Dendritic cell treated with granulocyte-macrophage colony-stimulating factor and Interleukin-4, amounts not matched to agents 40 ng/mL and 50 ng/mL, for 4 days (primary cell): ENCODE measurements around the gene UBR2.

Source experiments
- H3K27ac Mint-ChIP-seq: one replicate; pipeline ENCODE4 v1.8.0; 2022; ENCODE audit warnings: mild to moderate bottlenecking, mixed read lengths
- H3K27me3 Mint-ChIP-seq: one replicate; pipeline ENCODE4 v1.8.0; 2022; ENCODE audit warnings: mild to moderate bottlenecking, mixed read lengths
- H3K36me3 Mint-ChIP-seq: one replicate; pipeline ENCODE4 v1.8.0; 2022; ENCODE audit warnings: low read depth, mixed read lengths
- H3K4me1 Mint-ChIP-seq: one replicate; pipeline ENCODE4 v1.8.0; 2022; ENCODE audit warnings: low read depth, mixed read lengths
- H3K4me3 Mint-ChIP-seq: one replicate; pipeline ENCODE4 v1.8.0; 2022; ENCODE audit warnings: mild to moderate bottlenecking, moderate library complexity, mixed read lengths
- H3K9me3 Mint-ChIP-seq: one replicate; pipeline ENCODE4 v1.8.0; 2022; ENCODE audit warnings: mixed read lengths
- intact Hi-C: fragments of 100-400 bp; cut with micrococcal nuclease; formaldehyde crosslinking; loops from one replicate; pipeline ENCODE4 v1.15.0; 2022

The UBR2 gene

DNA sequence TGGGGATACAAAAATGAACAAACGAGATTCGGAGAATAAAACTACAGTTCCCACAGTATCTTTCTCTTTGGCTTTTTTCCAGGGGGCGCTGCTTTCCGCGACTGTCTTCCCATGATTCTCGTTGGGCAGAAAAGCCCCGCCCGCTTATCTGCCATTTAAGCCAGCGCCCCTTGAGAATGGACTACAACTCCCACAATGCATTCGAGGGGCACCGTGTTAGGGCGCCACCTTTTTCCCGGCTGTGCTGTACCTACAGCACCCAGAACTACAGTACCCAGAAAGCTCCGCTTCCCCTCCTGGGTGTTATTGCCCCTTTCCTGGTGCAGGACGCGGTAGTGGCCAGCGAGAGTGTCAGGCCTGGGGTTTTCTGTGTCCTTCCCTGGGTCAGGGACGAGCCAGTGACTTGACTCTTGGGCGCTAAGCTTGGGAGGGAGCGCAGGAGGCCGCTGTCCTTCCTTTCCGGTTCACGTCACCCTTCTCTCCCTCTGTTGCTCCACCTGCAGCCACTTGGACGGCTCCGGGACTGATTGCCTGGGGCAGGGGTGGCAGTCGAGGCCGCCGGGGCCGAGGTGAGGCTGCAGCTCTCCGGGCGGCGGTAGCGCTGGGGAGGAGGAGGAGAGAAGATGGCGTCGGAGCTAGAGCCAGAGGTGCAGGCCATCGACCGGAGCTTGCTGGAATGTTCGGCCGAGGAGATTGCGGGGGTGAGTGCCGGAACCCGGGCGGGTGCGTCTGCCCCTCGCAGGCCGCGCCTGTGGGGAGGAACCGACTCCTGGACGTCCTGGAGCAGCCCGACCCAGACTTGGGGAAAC, at the start of gene UBR2:
Gene UBR2 (plus strand): TSS at position 333 of the 809 bp plus-strand sequence. CDS start 291 bp downstream, at position 624.
- peaks cover 34% of the 10 kb centered on the region for H3K36me3 Mint-ChIP-seq
- intact Hi-C loops = loop anchor here (2.0 to 5.0 kb wide), 2 partner anchors 347 to 777 kb away; partner anchors contain the start of genes MRPS10 and TOMM6
- no peaks in the 10 kb centered on the region for H3K9me3 Mint-ChIP-seq
- peak within 1 kb of the TSS; percentile 83 for H3K4me3 Mint-ChIP-seq
- H3K4me1 Mint-ChIP-seq = peaks cover 27% of the 10 kb centered on the region
- H3K27me3 Mint-ChIP-seq = no peaks in the 10 kb centered on the region
- H3K27ac Mint-ChIP-seq = peak within 1 kb of the TSS; percentile 96

- Mint-ChIP-seq H3K4me1 (peaks cover 37% of the 10 kb centered on the region), H3K4me3 (no peak overlapping the region), H3K27ac (peak overlapping the region; percentile 67), H3K36me3 (no peaks in the 10 kb centered on the region), H3K27me3 (no peaks in the 10 kb centered on the region), H3K9me3 (peaks cover 3% of the 10 kb centered on the region)
- intact Hi-C loops = no loop called here
Measured at GRCh38 chr6:42514745-42515144, 49.1 kb upstream of the UBR2 start.

DNA sequence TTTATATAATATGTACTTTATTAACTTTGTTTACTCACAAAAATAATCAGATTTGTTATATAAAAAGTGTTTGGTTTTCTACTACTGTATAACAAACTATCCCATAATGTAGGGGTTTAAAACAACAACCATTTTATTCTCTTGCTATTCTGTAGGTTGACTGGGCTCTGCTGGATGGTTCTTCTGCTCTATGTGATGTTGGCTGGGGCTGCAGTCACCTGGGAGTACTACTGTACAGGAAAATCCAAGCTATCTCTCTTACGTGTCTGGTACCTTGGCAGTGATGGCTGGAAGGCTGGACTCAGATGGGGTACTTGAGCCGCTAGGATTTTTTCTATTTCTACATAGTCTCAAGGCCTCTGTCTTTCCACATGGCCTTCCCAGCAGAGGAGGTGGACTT, 44.0 kb upstream of the UBR2 start:
- Mint-ChIP-seq H3K27ac (no peak overlapping the region), H3K9me3 (peaks cover 8% of the 10 kb centered on the region), H3K4me1 (peaks cover 27% of the 10 kb centered on the region), H3K4me3 (no peak overlapping the region), H3K36me3 (no peaks in the 10 kb centered on the region), H3K27me3 (no peaks in the 10 kb centered on the region)
- intact Hi-C loops = no loop called here

GRCh38 chr6:42520786-42521607, 42.8 kb upstream of the UBR2 start:
- H3K4me1 Mint-ChIP-seq = peaks cover 20% of the 10 kb centered on the region
- intact Hi-C loops = no loop called here
- H3K27me3 Mint-ChIP-seq = no peaks in the 10 kb centered on the region
- H3K27ac Mint-ChIP-seq = no peak overlapping the region
- H3K9me3 Mint-ChIP-seq = peaks cover 8% of the 10 kb centered on the region
- H3K36me3 Mint-ChIP-seq = no peaks in the 10 kb centered on the region
- H3K4me3 Mint-ChIP-seq = no peak overlapping the region

DNA sequence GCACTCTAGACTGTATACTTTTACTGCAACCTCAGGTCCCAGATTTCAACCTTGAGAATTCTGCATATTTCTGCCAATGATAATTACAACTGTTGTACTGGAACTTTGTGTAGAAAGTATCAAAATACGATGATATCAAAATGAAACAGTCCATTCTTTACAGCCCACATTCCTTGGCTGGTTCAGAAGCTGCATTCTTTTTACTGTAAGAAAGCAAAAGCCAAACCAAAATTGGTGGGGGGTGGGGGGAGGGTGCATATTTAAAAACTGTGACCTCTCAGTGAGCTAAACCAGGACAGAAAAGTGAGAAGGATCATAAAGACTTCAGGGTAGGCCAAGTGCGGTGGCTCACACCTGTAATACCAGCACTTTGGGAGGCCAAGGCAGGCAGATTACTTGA, 41.8 kb upstream of the UBR2 start:
- no peak overlapping the region for H3K4me3 Mint-ChIP-seq
- intact Hi-C loops = no loop called here
- H3K27me3 Mint-ChIP-seq = no peaks in the 10 kb centered on the region
- peaks cover 20% of the 10 kb centered on the region for H3K4me1 Mint-ChIP-seq
- H3K9me3 Mint-ChIP-seq = peaks cover 8% of the 10 kb centered on the region
- no peaks in the 10 kb centered on the region for H3K36me3 Mint-ChIP-seq
- no peak overlapping the region for H3K27ac Mint-ChIP-seq

- H3K4me1 Mint-ChIP-seq = peaks cover 20% of the 10 kb centered on the region
- H3K4me3 Mint-ChIP-seq = no peak overlapping the region
- no peaks in the 10 kb centered on the region for H3K36me3 Mint-ChIP-seq
- peaks cover 8% of the 10 kb centered on the region for H3K9me3 Mint-ChIP-seq
- H3K27me3 Mint-ChIP-seq = no peaks in the 10 kb centered on the region
- intact Hi-C loops = no loop called here
- H3K27ac Mint-ChIP-seq = no peak overlapping the region
Measured at GRCh38 chr6:42522942-42523814, 40.7 kb upstream of the UBR2 start.

DNA sequence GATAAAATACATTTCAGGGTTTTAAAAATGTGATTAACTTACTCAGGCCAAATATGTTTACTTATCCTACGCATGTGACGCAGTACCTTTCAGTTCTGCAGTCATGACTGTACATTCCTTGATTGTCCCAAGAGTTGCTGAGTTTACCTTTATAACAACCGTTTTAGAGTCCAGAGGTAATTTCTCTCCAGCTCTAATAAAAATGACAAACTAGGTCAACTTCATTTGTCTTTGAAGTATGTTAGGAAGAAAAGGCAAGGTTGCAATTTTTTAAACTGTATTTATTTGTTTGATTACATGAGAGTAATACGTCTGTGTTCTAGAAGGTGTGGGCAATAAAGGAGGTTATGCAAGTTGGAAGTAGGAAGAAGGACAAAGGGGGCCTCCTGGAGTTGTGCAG, 38.6 kb upstream of the UBR2 start:
- Mint-ChIP-seq H3K36me3 (no peaks in the 10 kb centered on the region), H3K4me3 (no peak overlapping the region), H3K27me3 (no peaks in the 10 kb centered on the region), H3K27ac (no peak overlapping the region), H3K9me3 (peaks cover under 1% of the 10 kb centered on the region), H3K4me1 (peaks cover 20% of the 10 kb centered on the region)
- intact Hi-C loops = no loop called here

- H3K36me3 Mint-ChIP-seq = no peaks in the 10 kb centered on the region
- H3K27me3 Mint-ChIP-seq = no peaks in the 10 kb centered on the region
- no peak overlapping the region for H3K4me3 Mint-ChIP-seq
- no peak overlapping the region for H3K27ac Mint-ChIP-seq
- no peaks in the 10 kb centered on the region for H3K9me3 Mint-ChIP-seq
- H3K4me1 Mint-ChIP-seq = peaks cover 22% of the 10 kb centered on the region
- intact Hi-C loops = no loop called here
Measured at GRCh38 chr6:42526616-42527015, 37.2 kb upstream of the UBR2 start.

DNA sequence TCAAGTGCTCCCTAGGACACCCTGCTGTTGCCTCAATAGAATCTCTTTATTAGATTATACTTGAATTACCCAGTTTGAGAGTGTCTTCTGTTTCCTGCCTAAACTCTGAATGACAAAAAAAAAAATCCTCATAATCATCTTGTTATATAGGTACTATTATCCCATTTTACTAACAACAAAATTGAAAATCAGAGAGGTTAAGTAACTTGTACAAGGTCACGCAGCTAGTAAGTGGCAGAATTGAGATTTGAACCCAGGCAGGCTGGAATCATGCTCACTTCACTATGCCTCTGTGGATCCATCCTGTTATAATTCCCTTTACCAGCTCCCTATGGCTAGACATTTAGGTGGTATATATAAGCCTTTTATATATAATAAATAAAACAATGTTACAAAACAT, 36.6 kb upstream of the UBR2 start:
- H3K9me3 Mint-ChIP-seq = no peaks in the 10 kb centered on the region
- no peaks in the 10 kb centered on the region for H3K36me3 Mint-ChIP-seq
- H3K4me3 Mint-ChIP-seq = no peak overlapping the region
- peaks cover 25% of the 10 kb centered on the region for H3K4me1 Mint-ChIP-seq
- intact Hi-C loops = no loop called here
- no peak overlapping the region for H3K27ac Mint-ChIP-seq
- no peaks in the 10 kb centered on the region for H3K27me3 Mint-ChIP-seq

GRCh38 chr6:42530296-42530695, 33.5 kb upstream of the UBR2 start:
- H3K4me1 Mint-ChIP-seq = peaks cover 37% of the 10 kb centered on the region
- no peak overlapping the region for H3K4me3 Mint-ChIP-seq
- H3K27ac Mint-ChIP-seq = no peak overlapping the region
- no peaks in the 10 kb centered on the region for H3K27me3 Mint-ChIP-seq
- H3K36me3 Mint-ChIP-seq = no peaks in the 10 kb centered on the region
- H3K9me3 Mint-ChIP-seq = no peaks in the 10 kb centered on the region
- intact Hi-C loops = loop anchor here (5.0 kb wide), 1 partner anchor 78 kb away; the partner anchor contains the start of gene TRERF1

DNA sequence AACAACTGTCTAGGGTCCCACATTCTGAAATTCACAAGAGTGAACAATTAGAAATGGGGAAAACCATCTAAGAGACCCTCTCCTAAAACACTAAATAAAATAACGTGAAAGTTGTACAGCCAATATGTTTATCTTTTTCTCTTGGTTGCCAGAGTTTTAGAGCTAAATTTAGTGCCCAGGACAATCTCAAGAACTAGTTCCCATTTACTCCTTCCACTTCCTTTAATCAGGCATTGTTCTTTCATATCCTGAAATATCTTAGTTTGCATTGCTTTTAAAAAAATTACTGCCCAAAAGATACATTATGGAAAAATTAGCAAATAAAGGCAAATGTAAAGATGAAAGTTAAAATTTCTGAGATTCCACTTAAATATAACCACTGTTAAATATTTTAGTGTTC, 33.1 kb upstream of the UBR2 start:
- intact Hi-C loops = loop anchor here (5.0 kb wide), 1 partner anchor 78 kb away; the partner anchor contains the start of gene TRERF1
- no peak overlapping the region for H3K27ac Mint-ChIP-seq
- no peaks in the 10 kb centered on the region for H3K27me3 Mint-ChIP-seq
- peaks cover 37% of the 10 kb centered on the region for H3K4me1 Mint-ChIP-seq
- no peaks in the 10 kb centered on the region for H3K9me3 Mint-ChIP-seq
- no peak overlapping the region for H3K4me3 Mint-ChIP-seq
- H3K36me3 Mint-ChIP-seq = no peaks in the 10 kb centered on the region

- no peak overlapping the region for H3K27ac Mint-ChIP-seq
- H3K36me3 Mint-ChIP-seq = no peaks in the 10 kb centered on the region
- H3K27me3 Mint-ChIP-seq = no peaks in the 10 kb centered on the region
- H3K9me3 Mint-ChIP-seq = no peaks in the 10 kb centered on the region
- no peak overlapping the region for H3K4me3 Mint-ChIP-seq
- intact Hi-C loops = loop anchor here (5.0 kb wide), 1 partner anchor 80 kb away; the partner anchor contains the start of gene TRERF1
- H3K4me1 Mint-ChIP-seq = peaks cover 50% of the 10 kb centered on the region
Measured at GRCh38 chr6:42532038-42532669, 31.7 kb upstream of the UBR2 start.

DNA sequence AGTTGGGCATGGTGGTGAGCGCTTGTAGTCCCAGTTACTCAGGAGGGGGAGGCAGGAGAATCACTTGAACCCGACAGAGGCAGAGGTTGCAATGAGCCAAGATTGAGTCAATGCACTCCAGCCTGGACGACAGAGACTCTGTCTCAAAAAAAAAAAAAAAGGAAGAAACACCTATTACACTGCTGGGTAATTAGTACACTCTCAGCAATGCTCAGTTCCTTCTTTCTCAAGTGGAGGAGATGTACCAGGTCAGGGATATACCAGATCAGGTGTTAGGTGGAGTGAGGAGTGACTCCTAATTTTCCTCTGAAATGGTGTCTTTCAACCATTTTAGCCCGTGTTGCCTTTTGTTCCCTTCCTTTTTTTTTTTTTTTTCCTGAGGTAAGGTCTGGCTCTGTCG, 30.0 kb upstream of the UBR2 start:
- Mint-ChIP-seq H3K27me3 (no peaks in the 10 kb centered on the region), H3K9me3 (no peaks in the 10 kb centered on the region), H3K36me3 (no peaks in the 10 kb centered on the region), H3K4me1 (peaks cover 58% of the 10 kb centered on the region), H3K27ac (peak overlapping the region; percentile 34), H3K4me3 (no peak overlapping the region)
- intact Hi-C loops = loop anchor here (5.0 kb wide), 1 partner anchor 81 kb away; the partner anchor contains the start of gene TRERF1
